Astrocyte (in vitro differentiated cells and primary cell): ENCODE measurements around the gene RNF121.
A peak's percentile ranks its signal among the peaks of the same experiment; 100 is the strongest.

Experiments used
- EZH2 ChIP-seq: IDR thresholded peaks from 2 replicates; pipeline ENCODE4 v1.6.1; 2012; ENCODE audit warnings: mild to moderate bottlenecking, low read length, inconsistent platforms; ENCODE audit not compliant: insufficient read depth
- TF ChIP-seq, protein P1 (sequence below): IDR thresholded peaks from 2 replicates; pipeline ENCODE4 v1.5.1; 2011; ENCODE audit warnings: low read depth, mild to moderate bottlenecking, inconsistent platforms, low read length, moderate library complexity; ENCODE audit not compliant: insufficient read depth

DNA sequence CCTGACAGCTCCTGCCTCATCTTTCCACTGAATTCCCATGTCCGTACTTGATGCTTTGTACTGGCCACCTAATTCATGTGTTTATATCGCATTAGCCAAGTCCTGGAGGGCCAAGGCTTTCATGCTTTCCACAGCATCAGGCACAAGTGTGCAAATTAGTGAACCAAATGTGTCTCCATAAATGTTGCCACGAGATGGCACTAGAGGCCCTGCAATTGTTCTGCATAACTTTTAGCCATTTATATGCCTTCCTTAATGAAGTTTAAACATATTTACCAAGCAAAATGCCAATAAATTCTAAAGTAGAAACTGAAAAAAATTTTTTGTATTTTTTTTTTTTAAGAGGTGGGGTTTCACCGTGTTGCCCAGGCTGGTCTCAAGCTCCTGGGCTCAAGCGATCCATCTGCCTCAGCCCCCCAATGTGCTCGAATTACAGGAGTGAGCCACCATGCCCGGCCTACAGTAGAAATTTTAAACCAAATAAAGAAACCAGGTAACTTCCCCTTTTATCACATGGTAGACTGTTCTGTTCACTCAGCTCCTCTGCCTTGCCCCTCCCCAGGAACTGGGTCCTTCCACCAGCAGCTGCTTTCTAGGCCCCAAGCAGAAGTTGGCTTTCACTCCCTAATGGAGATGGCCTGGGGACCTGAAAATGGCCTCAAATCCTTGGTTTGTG, 49.0 kb downstream of the RNF121 start:
- TF ChIP-seq, protein P1, sequence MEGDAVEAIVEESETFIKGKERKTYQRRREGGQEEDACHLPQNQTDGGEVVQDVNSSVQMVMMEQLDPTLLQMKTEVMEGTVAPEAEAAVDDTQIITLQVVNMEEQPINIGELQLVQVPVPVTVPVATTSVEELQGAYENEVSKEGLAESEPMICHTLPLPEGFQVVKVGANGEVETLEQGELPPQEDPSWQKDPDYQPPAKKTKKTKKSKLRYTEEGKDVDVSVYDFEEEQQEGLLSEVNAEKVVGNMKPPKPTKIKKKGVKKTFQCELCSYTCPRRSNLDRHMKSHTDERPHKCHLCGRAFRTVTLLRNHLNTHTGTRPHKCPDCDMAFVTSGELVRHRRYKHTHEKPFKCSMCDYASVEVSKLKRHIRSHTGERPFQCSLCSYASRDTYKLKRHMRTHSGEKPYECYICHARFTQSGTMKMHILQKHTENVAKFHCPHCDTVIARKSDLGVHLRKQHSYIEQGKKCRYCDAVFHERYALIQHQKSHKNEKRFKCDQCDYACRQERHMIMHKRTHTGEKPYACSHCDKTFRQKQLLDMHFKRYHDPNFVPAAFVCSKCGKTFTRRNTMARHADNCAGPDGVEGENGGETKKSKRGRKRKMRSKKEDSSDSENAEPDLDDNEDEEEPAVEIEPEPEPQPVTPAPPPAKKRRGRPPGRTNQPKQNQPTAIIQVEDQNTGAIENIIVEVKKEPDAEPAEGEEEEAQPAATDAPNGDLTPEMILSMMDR = peak; percentile 70
- no peak for TF ChIP-seq EZH2
